ENCODE data around the gene IGFBP5. TPM values are rescaled to one million over a fixed set of nuclear protein-coding genes. Genes with fewer than 3 reads are reported as not detected.

Gene IGFBP5
- total and polyA plus RNA-seq, 2 of the 8 experiments (the other 6 are each of a cell fraction or from before 2014, with no cell fraction given): 2.2 to 2.5 TPM

DNA sequence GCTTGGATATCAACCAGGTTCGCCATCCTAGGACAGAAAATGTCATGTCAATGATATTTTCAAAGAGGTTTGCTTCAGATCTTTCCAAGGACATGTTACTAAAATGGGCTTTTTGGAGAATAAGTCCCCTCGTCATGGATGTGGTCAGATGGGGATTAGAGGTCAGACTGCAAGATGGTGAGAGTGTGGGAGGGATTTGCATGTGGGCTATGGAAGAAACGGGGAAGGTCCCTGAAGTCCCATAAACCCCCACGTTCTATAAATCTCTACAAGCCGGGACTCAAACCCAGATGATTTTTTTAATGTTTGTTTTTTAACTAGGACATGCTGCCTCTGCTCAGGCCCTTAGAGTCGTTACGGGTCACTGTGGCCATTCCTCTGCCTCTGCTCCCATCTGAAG is 37.7 kb upstream of the IGFBP5 start:
- Histone ChIP-seq H4K91ac (replicated peaks; ENCODE audit: insufficient read length, low read length) (no peak overlapping the region), H4K8ac (ENCODE audit: extremely low read depth, insufficient read depth, low read length) (no peak overlapping the region), H3K4me3 (ENCODE audit: extremely low read depth in 1 of 4, insufficient read depth in 2 of 4, low read depth in 3 of 4, low read length in 4 of 4) (no peak overlapping the region), H3K27me3 (replicated peaks in 1 of 4; ENCODE audit: control insufficient read depth in 3 of 4, extremely low read depth in 1 of 4, insufficient read depth in 3 of 4, low read length in 3 of 4) (no peaks in the 10 kb centered on the region), H2BK120ac (replicated peaks; ENCODE audit: low read depth, low read length) (no peak overlapping the region), H2BK12ac (ENCODE audit: low read depth, low read length) (no peak overlapping the region), H3K4me1 (replicated peaks in 1 of 4; ENCODE audit: control insufficient read depth in 3 of 4, insufficient read depth in 4 of 4, low read length in 3 of 4) (no peaks in the 10 kb centered on the region; a peak in 1 of 7 replicates), H4K5ac (ENCODE audit: insufficient read length, low read depth, low read length) (no peak overlapping the region), H3K79me1 (ENCODE audit: low read depth, low read length) (no peaks in the 10 kb centered on the region), H3K4me2 (ENCODE audit: insufficient read depth in 1 of 2, low read depth in 2 of 2, low read length in 2 of 2) (no peak overlapping the region), H3K9me3 (ENCODE audit: insufficient read depth in 2 of 2, low read depth in 1 of 2, low read length in 1 of 2) (no peaks in the 10 kb centered on the region), H3K27ac (ENCODE audit: low read depth, low read length) (no peak overlapping the region), H2BK15ac (ENCODE audit: low read length) (no peak overlapping the region), H3K18ac (ENCODE audit: extremely low read depth, low read length) (no peak overlapping the region), H3K56ac (replicated peaks; ENCODE audit: insufficient read length, low read depth, low read length) (no peak overlapping the region), H3K4ac (replicated peaks; ENCODE audit: insufficient read length, low read depth, low read length) (no peak overlapping the region), H3K23me2 (ENCODE audit: low read depth, low read length) (no peaks in the 10 kb centered on the region), H3K23ac (ENCODE audit: insufficient read length) (no peak overlapping the region), H3K9ac (replicated peaks in 1 of 4; ENCODE audit: extremely low read depth in 1 of 4, low read depth in 3 of 4, low read length in 3 of 4) (no peak overlapping the region), H2AK5ac (ENCODE audit: low read depth, low read length) (no peak overlapping the region), H2AFZ (ENCODE audit: low read length) (no peak overlapping the region), H3K14ac (ENCODE audit: insufficient read length) (no peak overlapping the region), H4K20me1 (replicated peaks in 1 of 2; ENCODE audit: control insufficient read depth in 1 of 2, insufficient read depth in 2 of 2, low read length in 2 of 2) (no peaks in the 10 kb centered on the region), H3K36me3 (ENCODE audit: control insufficient read depth in 2 of 4, insufficient read depth in 4 of 4, low read length in 3 of 4) (no peaks in the 10 kb centered on the region), H2BK20ac (ENCODE audit: low read length) (no peak overlapping the region), H3K79me2 (ENCODE audit: control insufficient read depth in 1 of 2, insufficient read depth in 2 of 2, low read length in 2 of 2) (no peaks in the 10 kb centered on the region), H2BK5ac (ENCODE audit: low read depth, low read length) (no peak overlapping the region)
- ChIA-PET CTCF (ENCODE audit: partially characterized antibody) (interaction anchor here (0.9 to 3.4 kb wide), 2 partner anchors 13 to 980 kb away, joined by 3 to 25 read pairs; no protein-coding TSS in a partner anchor), POLR2A (ENCODE audit: partially characterized antibody) (no interaction called here)
- WGBS, 2 experiments (ENCODE audit: extremely low coverage in 1 of 2, insufficient coverage in 1 of 2, insufficient read length in 1 of 2, insufficient replicate concordance in 2 of 2, low coverage in 1 of 2, low lambda C conversion rate in 2 of 2, missing lambda C conversion rate in 1 of 2): 83% methylated on average over 7 of the region's 7 CpGs; no CpG with 5 or more reads in 1 of the 2 experiments
- TF ChIP-seq SIRT6 (IDR thresholded peaks at IDR 0.05; ENCODE audit: low read length) (no peak), CEBPB (IDR thresholded peaks at IDR 0.05; ENCODE audit: low read depth, low read length) (no peak), RNF2 (IDR thresholded peaks at IDR 0.05; ENCODE audit: borderline replicate concordance, low read depth, low read length, missing control alignments, poor library complexity, severe bottlenecking) (no peak), JUN (IDR thresholded peaks at IDR 0.05; ENCODE audit: low read depth, low read length) (no peak), KDM1A (IDR thresholded peaks at IDR 0.05; ENCODE audit: borderline replicate concordance, low read length) (no peak), FOSL1 (IDR thresholded peaks at IDR 0.05; ENCODE audit: insufficient read depth, low read depth, low read length) (no peak), HDAC6 (IDR thresholded peaks at IDR 0.05; ENCODE audit: low read depth, low read length) (no peak), BACH1 (IDR thresholded peaks at IDR 0.05; ENCODE audit: low read length) (no peak)
- FAIRE-seq: no peak
- no peak for DNase-seq (ENCODE audit: low read depth in 1 of 2, low spot score in 2 of 2)

All from H1 (cell line).